NT2/D1 (cell line): Measurements from ENCODE around the gene KCNJ9.

Source experiments
- SUZ12 ChIP-seq: IDR thresholded peaks from 2 replicates; pipeline ENCODE4 v1.6.1; 2011; ENCODE audit not compliant: insufficient read length, insufficient read depth; ENCODE audit errors: extremely low read depth
- YY1 ChIP-seq: IDR thresholded peaks from 2 replicates; pipeline ENCODE4 v1.6.1; 2011; ENCODE audit not compliant: insufficient read length, insufficient read depth
- ZNF274 ChIP-seq: IDR thresholded peaks from 2 replicates; pipeline ENCODE4 v1.6.1; 2011; ENCODE audit warnings: mild to moderate bottlenecking, low read depth, low read length

- TF ChIP-seq SUZ12 (no peak), YY1 (no peak), ZNF274 (no peak)
Measured at GRCh38 chr1:160043543-160043942, 37.8 kb upstream of the KCNJ9 start.
